HG03139 (cell line): ENCODE results near the gene BLOC1S5.
"Not testable (repeated sequence)": the region's sequence is repeated elsewhere in the genome, so short reads cannot be mapped to it uniquely, and the experiment has no call there.

Experiments
- ATAC-seq: cut with Tn5 transposase; IDR thresholded peaks from one replicate; pipeline ENCODE4 v1.9.1; 2021; ENCODE audit not compliant: unreplicated experiment

BLOC1S5 gene

DNA sequence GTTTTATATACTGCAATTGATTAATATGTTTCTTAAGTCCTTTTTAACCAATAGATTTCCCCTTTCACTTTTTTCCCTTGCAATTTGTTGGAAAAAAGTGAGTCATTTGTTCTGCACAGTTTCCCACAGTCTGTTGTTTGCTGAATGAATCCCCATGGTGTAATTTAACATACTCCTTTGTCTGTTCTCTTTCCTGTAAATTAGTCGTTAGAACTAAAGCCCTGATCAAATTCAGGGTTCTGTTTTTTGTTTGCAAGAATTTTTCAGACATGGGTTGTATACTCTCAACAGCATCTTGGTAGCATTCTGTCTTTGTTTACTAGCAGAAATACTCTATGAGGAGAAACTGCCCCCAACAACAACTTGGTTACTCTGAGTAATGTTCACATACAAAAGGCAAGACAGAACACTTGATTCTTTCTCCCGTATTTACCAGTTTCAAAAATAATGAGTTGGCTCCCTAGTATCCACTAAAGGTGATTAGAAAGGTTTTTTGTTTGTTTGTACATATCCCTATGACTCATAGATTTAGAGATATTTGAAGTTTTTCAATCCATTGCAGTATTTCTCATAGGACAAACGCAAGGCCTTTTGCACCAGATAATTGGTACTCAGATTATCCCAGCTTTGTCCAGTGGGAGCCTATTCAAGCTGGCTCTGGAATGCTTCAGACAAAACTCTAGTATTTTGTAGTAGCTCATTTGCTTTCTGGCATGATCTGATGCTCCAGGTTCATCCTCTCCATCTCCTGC is 16.5 kb downstream of the BLOC1S5 start:
- ATAC-seq: no peak

GRCh38 chr6:8045769-8046168 is 18.4 kb downstream of the BLOC1S5 start:
- not testable (repeated sequence) for ATAC-seq

GRCh38 chr6:8043221-8043620 is 21.0 kb downstream of the BLOC1S5 start:
- no peak for ATAC-seq

GRCh38 chr6:8041913-8042583 is 22.1 kb downstream of the BLOC1S5 start:
- no peak for ATAC-seq

DNA sequence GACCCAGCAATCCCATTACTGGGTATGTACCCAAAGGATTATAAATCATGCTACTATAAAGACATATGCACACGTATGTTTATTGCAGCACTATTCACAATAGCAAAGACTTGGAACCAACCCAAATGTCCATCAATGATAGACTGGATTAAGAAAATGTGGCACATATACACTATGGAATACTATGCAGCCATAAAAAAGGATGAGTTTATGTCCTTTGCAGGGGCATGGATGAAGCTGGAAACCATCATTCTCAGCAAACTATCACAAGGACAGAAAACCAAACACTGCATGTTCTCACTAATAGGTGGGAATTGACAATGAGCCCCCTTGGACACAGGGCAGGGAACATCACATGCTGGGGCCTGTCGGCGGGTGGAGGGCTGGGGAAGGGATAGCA is 30.1 kb downstream of the BLOC1S5 start:
- not testable (repeated sequence) for ATAC-seq

DNA sequence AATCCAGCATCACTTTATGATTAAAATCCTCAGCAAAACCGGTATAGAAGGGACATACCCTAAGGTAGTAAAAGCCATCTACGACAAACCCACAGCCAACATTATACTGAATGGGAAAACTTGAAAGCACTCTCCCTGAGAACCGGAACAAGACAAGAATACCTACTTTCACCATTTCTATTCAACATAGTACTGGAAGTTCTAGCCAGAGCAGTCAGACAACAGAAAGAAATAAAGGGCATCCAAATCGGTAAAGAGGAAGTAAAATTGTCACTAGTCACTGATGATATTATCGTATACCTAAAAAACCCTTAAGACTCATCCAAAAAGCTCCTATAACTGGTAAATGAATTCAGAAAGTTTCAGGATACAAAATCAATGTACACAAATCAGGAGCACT is 33.3 kb downstream of the BLOC1S5 start:
- no peak for ATAC-seq

GRCh38 chr6:8029243-8029870 is 34.8 kb downstream of the BLOC1S5 start:
- ATAC-seq: no peak

- ATAC-seq: no peak
Measured at GRCh38 chr6:8027965-8028651, 36.1 kb downstream of the BLOC1S5 start.

- no peak for ATAC-seq
Measured at GRCh38 chr6:8026800-8027199, 37.4 kb downstream of the BLOC1S5 start.

DNA sequence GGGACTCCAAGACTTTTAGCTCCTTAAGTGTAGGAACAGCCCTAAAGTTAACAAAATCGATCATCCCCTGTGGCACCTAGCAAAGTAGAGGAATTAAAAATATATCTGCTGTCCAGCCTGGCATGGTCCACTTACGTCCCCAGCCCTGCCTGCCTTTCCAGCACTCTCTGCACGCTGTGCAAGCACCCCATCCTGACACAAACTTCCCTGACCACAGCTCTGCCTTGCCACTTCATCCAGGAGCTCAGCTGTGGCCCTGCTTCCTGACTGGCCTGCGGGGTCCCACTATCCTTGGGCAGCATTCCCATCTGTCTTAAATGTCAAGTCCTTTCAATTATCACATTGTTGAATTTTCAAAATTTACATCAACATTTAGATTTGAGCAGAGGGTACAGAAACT is 39.0 kb downstream of the BLOC1S5 start:
- ATAC-seq: no peak

- no peak for ATAC-seq
Measured at GRCh38 chr6:8023638-8024037, 40.6 kb downstream of the BLOC1S5 start.

DNA sequence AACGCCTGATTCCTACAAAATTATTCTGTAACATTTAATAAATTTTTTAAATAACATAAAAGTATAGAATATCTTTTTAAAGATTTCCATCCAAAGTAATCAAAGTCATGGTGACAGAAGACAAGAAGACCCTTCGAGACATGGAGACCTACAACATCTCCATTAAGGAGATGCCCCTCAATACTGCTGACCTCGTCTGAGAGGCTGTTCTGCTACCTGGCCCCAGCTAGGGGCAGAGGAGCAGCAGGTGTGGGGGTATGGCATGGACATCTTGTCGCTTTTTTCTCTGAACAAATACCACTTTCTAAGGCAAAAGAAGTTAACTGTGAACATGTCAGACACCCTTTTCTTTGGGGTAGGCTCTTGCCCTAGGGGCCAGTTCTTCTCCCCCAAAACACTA is 44.1 kb downstream of the BLOC1S5 start:
- ATAC-seq: no peak

GRCh38 chr6:8017705-8018104 is 46.5 kb downstream of the BLOC1S5 start:
- ATAC-seq: no peak

- peak; percentile 77 for ATAC-seq
Measured at GRCh38 chr6:8017276-8017701, 46.9 kb downstream of the BLOC1S5 start.

DNA sequence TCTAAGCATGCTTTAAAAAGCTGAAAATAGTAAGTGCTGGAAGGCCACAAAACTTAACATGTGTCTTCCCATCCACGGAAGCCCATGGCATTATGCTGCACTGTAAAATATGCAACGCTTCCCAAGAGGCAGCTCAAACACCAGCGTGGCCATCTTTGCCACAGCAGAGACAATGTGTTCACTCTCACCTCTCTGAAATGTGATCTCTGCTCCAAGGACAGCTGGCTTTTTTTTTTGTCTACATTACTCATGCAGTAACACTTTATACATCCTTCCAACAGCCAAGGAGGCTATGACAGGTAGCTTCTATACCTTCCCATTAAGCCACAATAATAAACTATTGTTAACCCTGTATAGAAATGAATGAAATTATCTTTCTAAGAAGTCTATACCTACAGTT is 49.2 kb downstream of the BLOC1S5 start:
- ATAC-seq: no peak

- no peak for ATAC-seq
Measured at GRCh38 chr6:8013763-8014162, 50.4 kb downstream of the BLOC1S5 start.

DNA sequence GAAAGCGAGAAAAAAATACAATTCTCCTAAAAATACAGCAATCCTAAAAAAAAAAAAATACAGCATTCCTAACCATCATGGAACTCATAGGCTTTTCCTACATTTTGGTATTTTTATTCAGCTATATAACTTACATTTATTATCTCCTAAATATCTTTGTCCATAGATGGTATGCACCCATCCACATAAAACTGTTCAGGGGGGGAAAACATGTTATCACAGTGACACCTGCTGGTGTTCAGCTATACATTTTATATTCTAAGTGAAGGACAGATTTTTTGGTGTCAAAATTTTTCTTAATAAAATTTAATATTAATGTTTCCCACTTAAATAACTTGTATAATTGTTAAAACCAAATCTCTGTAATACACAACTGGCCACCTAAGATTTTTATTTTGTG is 58.0 kb downstream of the BLOC1S5 start:
- no peak for ATAC-seq

GRCh38 chr6:8005136-8005535 is 59.1 kb downstream of the BLOC1S5 start:
- no peak for ATAC-seq

- no peak for ATAC-seq
Measured at GRCh38 chr6:8000636-8001035, 63.6 kb downstream of the BLOC1S5 start.

GRCh38 chr6:8000188-8000596 is 64.0 kb downstream of the BLOC1S5 start:
- ATAC-seq: no peak

DNA sequence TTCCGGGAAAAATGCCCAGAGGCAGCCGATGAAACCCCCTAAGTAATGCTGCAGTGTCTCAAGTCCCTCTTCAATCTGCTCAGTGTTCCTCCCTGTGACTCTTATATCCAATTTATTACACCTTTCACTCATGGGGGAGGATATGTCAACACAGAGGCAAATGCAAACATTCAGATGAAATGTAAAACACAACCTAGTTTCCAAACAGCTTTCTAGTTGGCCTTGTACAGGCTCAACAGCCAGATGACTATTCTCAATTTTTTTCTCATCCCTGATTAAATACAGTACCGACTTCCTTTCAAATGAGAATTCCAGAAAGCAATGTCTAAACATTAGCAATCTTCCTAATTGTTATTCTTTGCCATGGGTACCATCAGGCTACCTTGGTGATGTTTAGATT is 65.0 kb downstream of the BLOC1S5 start:
- no peak for ATAC-seq
